HG02571 (cell line): ENCODE results near the gene FYB1.

Experiments
- ATAC-seq: cut with Tn5 transposase; IDR thresholded peaks from one replicate; pipeline ENCODE4 v1.9.1; 2021; ENCODE audit warnings: mild to moderate bottlenecking, moderate library complexity; ENCODE audit not compliant: unreplicated experiment

Gene FYB1

DNA sequence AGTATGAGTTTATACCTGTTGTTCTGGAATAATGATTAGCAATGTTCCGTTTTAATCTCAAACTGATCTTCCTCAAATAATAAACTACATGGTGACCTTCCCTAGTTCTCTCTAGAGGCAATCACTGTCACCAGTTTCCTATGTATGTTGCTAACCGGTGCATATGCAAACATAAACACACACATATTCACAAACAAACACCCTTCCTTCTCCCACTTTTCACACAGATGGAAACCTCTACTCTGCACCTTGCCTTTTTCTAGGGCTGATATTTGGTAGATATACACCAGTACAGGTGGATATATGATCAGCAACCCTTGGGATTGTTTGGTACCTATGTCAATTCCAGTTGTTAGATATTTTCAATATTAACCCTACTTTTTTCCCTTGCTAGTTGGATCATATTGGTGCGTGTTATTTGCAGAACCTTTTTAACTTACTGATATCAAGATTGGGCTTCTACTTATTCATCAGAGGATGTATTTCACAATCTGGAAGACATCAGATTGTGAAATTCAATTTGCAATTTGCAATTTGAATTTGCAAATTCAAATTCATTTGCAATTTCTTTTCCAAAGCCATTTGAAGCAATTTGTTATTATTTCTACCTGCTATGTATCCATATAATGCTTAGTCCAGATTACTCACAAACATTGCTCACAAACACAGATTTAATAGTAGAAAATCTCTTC is 12.6 kb downstream of the FYB1 start:
- ATAC-seq, result no peak

DNA sequence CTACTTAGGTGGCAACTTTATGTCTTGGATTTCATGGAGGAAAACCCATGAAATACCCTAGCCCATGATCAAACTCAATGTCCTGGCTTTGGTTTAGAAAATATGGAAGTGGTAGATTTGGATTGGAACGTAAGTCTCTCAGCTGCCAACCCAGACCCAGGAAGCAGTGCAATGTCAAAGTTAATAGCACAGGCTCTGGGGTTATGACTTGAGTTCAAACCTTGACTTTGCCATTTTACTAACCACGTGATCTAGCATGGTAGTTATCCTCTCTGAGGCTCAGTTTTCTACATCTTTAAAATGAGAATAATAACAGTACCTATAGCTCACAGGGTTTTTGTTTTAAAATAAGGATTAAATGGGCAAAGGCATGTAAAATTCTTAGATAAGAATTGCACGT is 13.8 kb downstream of the FYB1 start:
- no peak for ATAC-seq

DNA sequence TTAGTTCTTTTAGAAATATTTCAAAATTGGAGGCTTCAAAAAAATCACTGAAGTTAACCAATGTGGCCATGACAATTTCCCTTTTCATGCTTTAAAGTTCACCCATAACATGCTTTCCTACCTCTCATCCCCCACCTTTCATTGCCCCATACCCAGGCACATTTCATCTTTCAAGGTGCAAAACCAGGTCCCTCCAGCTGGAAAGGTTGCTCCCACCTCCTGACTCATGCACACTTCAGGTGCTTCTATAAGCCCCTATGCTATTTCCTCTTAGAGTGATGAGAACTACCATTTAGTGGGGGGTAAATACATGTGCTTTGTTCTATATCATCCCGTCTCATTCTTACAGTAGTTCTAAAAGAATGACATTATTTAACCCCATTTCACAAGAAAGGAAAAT is 15.4 kb downstream of the FYB1 start:
- no peak for ATAC-seq

DNA sequence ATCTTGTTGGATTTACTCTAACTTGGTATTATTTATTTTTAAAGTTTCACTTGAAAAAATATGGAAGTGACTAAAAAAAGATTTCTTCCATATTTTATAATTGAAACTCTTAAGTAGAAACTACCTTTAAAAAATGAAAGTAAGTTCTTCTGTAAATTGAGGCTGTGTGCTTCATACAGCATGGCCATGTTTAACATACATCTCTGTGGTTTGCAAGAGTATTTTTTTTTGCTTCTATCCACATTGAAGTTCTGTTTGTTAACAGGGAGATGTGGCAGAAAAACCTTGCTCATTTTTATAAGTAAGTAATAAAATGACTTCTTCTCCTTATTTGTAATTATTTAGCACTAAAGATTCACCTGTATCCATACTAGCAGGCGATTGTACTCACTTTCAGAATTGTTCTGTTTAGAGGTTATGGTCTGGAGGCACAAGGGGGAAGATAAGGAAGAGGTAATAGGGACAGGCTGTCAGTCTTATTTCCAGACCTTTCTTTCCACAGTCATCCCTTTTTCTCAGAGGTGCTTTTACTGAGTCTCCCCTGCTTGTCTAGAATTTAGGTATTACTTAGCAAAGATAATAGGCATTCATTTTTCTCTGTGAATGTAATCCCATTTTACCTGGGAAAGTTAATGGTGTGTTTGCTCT is 16.0 kb downstream of the FYB1 start:
- ATAC-seq, result no peak

DNA sequence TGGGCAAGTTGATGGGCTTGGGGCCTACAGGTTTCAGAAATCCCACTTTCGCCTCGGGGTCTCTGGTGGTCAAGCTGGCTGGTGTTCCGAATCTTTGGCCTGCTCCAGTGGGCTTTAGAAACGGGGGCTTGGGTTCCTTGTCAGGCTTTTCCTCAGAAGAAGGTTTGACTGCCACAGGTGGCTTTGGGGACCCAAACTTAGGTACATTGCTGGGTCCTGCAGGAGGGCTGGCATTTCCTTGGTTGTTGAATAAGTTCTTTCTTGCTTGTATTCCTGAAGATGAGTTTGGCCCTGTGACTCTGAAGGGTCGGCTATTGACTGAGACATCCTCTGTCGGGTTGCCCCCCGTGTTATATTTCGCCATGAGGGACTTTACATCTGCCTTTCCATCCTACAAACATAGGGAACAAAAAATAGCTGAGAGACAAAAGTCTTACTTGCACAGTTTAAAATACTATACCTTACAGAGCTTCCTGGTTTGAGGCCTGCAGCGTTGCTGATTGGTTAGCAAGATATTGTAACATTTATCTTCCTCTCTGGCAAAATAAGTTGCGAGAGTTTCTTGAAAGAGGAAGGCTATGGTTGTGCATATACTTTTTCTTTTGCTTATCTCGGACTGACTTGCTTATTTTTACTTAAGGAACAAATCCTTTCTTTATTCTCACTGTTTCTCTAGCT is 16.6 kb downstream of the FYB1 start:
- ATAC-seq, result no peak

DNA sequence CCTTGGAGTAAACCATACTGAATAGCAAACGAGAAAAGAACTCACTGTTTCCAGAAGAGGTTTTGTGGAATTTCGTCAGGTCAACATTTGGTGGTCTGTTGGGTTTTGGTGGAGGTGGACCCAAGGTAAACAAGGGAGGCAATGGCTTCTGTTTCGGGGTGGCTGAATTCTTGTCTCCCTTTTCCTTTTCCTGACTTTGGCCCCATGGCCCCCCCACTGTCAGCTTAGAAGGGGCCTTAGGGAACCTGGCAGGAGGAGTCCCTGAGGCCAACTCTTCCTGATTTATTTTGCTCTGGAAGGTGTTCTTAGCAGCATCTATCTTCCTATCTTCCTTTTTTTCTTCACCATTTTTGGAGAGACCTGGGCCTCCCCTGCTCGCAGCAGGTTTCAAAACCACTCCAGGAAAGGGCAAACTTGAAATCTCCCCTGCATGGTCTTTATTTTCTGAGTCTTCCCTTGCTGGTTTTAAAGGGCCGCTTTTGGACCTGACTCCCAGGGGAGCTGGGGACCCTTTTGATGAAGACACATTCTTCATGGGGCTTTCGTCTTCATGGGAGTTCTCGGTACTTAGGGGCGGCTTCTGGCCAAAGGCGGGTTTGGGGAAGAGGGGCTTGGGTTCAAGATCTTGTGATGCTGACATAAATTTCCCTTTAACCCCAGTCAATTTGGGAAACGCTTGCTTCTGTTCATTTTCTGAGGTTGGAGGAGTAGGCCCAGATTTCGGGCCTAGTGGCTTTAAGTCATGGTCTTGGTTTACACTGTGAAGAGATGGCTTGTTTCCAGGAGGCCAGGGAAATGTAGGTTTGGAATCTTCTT is 17.4 kb downstream of the FYB1 start:
- ATAC-seq, result no peak

DNA sequence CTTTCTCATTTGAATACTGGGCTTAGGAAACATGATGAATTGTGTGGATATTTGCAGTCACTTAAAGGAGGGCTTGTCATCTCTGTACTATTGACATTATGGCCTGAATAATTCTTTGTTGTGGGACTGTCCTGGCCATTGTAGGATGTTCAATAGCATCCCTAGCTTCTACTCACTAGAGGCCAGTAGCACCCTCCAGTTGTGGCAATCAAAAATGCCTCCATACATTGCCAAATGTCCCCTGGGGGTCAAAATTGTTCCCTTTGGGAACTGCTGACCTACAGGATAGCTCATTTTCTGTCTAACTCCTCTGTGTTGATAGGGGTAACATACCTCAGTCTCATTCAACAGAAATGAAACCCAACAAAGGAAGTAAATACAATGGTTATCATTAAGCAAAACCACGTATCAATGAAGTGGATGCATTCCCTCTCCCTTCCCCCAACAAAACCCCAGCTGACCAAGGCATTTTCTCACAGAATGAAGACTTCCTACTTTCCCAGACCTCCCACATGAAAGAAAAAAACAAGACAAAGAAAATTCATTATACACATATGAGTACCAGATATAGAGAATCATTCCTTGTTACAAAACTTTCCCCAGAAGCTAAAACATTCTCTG is 18.1 kb downstream of the FYB1 start:
- ATAC-seq, result no peak

DNA sequence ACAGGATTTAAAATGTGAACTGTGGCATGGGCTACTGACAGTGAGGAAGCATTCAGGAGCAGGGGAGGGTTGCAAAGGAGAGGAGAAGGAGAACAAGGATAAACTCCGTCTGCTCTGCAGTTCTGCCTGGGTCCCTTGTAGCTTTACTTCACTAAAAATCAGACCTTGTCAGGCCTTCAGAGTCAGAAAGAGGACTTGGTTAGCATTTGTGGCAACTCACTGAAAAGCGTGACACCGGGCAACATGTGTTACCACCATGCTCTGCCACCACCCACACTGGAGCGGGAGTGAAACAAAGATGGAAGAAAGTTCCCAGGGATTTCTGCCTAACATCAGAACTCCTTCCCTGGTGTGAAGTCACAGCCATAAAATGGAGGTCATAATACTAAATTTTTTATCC is 19.3 kb downstream of the FYB1 start:
- ATAC-seq, result no peak

DNA sequence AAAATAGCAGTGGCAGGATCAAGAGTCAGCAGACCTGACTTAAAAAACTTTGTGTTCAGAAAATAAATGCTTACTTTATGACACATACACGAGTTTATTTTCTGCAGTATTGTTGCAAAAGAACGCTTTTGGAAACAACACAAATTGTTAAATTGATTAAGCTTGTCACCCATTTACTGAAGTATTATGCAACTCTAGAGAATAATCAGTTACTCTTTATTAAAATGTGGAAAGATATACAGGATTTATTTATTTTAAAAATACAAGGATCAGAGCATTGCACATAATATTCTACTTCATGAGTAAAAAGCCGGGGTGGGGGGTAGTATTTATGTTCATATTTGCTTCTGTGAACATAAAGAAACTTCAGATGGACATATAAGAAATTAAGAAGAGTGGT is 20.0 kb downstream of the FYB1 start:
- ATAC-seq, result no peak

DNA sequence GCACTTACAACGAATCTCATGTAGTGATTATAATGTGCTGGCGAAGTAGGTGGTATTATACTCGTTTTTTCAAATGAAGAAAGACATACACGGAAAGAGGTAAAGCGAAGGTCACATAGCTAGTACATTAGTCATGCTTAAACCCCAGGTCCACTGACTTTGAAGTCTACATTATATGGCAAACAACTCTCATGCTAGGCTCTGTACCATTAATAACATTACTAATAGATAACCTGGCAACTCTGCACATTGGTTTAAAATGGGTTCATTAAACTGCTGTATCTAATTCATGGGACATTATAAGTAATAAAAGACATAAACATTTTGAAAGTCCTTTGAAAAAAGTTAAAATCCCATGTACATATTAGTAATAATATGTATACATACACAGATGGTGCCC is 21.2 kb downstream of the FYB1 start:
- ATAC-seq, result no peak

DNA sequence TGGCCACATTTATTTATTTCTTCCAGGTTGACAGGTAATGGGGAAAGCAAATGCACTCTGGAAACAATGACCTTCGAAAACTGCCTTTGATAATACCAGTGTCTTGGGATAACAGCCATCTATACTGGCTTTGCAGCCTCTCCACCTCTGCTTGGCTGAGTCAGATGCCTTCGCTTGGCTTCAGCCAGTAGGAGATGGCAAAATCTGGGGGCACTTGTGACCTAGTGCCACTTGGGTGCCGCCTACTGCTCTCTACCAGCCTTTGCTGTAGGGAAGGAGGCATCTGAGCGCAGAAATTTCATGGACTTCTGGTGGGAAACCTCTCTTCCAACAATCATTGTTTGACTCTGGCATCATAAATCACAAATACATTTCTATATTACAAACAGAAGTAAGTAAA is 21.8 kb downstream of the FYB1 start:
- ATAC-seq, result no peak

DNA sequence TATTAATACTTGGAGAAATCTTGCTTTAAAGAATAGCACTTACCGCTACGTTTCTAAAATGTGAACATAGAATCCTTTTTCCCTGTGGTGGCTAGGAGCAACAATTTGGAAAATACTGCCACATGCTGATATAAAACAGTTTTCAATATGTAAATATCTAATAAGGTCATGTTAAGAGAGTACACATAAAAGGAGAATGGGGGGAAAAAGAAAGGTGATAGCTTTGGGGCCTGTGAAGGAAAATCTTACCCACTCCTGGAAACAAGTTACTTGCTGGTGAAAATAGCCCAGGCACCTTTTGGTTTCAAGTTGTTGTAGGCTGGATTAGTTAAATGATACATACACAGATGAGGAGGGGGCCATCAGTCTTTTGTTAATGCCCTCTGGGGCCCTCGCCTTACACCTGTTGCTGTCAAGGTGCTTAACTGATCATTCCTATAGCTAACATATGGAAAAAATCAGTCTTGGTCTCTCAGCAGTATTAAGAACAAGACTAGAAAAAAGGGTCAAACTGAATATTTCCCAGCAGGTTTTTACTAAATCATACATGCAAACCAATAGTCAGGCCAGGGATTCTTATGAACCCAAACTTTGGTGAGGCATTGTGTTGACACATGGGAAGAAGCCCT is 24.1 kb downstream of the FYB1 start:
- no peak for ATAC-seq

DNA sequence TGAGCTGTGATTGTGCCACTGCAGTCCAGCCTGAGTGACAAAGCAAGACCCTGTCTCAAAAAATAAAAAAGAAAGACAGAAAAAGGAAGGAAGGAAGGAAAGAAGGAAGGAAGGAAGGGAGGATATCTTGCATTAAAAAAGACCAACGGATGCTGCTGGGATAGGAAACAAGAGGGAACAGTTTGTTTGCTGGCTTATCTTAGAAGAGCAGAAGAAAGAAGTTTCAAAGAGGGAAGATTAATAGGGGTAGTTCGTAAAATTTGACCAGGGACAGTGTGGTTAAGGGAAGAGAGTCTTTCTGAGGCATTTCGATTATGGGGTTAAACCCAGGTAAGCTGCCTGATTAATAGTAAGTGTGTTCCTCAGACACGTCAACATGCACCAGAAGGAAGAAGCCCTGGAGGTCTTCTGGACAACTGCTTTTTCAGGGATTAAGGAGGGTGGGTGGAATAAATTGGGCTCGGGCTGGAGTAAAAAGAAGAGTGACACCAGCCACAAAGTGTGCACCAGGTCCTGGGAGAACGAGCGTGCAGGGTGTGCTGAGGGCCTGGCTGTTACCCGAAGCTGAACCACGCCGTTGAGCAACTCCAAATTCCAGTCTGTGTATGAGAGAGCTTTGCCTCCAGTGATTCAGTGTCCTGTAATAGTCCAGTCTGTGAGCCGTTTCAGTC is 24.8 kb downstream of the FYB1 start:
- ATAC-seq, result no peak

DNA sequence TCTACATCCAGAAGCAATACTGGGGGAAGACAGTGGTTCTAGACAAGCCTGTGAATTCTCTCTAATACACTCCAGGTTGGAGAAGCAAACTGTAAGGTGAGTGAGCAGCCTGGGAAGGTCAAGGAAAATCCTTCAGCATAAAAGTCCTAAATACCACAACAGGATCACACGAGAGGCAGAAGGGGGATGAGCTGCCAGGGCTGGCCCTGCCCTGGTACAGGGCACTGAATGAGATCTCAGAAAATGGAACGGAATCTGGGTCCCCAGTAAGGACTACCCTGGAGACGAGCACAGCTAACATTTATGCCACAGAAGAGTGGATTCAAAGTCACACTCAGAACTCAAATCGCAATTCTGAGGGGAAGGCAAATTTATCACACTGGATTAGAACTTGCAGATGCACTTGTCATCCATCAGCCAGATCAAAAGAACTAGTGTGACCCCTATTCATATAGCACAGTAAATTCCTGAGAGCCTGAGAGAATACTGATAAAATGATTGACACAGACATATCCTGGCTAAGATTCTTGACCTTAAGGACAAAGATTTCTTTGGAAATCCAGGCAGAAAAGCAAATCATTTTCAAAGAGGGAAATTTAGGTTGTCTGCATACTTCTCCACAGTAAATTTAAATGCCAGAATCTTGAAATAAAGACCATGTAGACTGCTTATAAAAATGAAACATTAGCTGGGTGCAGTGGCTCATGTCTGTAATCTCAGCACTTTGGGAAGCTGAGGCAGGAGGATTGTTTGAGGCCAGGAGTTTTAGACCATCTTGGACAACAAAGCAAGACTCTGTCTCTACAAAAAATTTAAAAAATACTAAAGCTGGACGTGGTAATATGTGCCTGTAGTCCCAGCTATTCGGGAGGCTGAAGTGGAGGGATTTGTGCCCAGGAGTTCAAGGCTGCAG is 25.6 kb downstream of the FYB1 start:
- no peak for ATAC-seq

DNA sequence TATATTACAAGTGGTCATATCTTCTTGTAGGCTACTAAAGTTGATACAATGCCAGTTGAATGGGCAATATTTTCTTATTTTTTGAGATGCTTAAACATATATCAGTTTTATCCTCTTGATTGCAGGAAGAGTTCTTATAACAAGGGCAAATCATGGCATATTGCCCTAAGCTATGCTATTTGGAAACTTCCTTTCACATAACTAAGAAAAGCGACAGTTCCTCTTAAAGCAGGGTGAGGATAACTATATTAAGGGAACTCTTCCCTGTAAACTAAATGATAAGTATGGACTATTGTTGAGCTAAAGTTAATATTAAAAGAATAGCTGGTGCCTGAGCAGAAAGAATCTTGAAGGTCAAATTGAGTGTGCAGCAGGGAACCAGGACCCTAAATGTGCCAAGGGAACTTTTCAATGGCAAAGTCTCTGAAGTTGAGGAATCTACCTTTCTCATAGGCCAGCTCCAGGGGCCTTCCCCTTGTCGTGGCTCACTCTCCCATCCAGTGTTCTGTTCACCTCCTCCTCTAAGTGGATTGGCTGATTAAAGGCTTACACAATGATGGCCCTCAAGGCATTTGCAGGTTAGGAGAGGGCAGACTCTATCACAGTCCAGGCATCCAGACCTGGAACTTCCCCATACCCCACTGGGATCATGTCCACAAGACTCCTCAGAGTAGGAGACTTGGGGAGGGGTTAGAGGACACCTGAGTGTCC is 26.8 kb downstream of the FYB1 start:
- ATAC-seq, result no peak

DNA sequence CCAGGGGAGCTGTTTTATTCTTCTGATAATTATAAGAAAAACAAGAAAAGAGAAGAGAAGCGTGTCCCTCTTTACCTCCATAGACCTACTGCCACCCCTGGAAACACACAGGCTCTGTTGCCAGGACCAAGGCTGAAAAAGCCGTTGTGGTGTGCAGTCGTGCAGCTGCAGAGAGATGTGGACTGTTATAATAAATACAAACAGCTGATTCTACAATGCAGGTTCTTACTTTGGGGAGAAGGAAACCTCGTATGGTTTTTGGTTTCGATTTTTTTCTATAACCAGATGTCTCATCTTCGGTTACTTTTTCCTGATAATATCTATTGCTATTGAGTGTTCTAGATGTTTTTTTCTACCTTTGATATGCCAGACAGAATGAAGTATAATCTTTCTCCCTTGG is 28.1 kb downstream of the FYB1 start:
- no peak for ATAC-seq

DNA sequence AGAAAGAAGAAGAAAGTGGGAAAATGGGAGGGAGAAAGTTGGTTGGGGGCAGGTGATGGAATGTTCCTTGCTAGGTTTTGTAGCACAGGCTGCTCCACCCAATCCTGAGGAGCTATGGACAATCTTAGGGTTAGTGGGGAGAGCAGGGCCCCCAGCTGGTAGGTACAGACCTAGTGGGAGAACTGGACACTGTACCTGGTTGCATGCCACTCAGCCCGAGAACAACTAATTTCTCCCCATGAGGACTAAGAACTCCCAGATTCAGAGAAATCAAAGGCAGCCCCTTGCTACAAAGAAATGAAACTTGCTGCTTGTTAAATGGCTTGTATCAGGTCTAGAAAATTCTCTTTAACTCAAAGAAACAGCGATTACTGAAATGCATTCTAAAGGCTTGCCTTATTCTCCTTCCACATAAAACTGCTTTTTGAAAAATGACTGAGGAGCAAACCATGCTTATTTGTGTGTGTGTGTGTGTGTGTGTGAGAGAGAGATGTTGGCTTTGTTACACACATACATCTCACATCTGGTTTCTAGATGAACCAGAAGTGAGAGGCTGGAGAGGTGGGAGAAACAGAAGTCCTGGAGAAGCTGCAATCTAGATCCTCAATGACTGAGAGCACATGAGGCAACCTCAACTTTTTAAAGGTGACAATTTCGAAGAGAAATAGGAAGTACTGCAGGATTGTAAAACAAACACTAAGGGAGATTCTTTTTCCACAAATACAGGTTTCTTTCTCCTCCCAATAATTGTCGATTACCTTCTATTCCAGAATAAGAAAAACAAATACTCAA is 28.9 kb downstream of the FYB1 start:
- ATAC-seq, result no peak
